ENCODE data around the gene ALOX12B. TPM values are rescaled to one million over a fixed set of nuclear protein-coding genes. Genes with fewer than 3 reads are reported as not detected.

The ALOX12B gene
- total RNA-seq, 4 donors from 2014 or later, result not detected

DNA sequence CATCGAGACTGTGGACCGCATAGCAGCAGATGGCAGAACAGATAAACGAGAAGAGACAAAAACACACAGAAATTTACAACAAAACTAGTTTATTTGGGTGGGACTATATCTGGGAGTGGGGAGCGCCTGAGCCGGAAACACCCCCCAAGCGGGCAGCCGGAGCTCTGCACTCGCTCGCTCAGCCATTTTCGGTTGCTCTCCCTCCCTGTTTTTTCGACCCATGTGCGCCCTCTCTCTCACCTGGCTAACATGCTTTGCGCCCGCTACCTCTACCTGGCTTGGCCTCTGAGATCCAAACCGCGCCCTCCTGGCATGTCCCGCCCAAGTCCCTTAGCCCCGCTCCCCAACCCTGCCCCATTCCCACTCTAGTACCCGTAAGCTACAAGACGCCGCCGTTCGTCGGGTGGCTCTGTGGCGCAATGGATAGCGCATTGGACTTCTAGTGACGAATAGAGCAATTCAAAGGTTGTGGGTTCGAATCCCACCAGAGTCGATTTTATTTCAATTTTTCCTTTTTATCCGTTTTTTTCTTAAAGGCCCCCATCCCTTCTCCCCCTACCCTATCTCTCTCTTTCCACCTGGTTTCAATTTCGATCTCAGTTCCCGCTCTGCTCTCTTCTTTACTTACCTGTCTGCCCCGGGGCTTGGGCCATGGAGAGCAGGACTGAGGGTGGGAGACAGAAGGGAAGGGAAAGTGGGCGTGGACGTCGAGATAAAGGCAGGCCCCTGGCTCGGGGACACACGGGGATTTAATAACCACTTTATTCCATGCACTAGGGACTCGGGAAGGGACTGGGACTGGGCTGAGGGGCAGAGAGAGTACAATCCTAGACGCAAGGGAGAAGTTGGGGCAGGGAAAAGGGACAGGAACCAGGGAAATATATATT, 33.2 kb upstream of the ALOX12B start:
- in situ Hi-C loops (cut with MboI; ENCODE audit: low pct_ligation_motif_present in 1 of 4, low pct_unique_long_range_greater_than_20kb in 1 of 4, low sequenced_read_pairs in 3 of 4) (no loop called here), intact Hi-C loops (cut with DNase I; ENCODE audit: low total_unique reads) (loop anchor here (10.0 kb wide), 1 partner anchor 64 kb away; no protein-coding TSS in a partner anchor)
- Histone ChIP-seq H3K4me1 (peaks cover 51 to 86% (median 69%) of the 10 kb centered on the region in 4 donors), H3K36me3 (no peaks in the 10 kb centered on the region), H3K27me3 (peaks cover 75% of the 10 kb centered on the region), H3K9me3 (no peaks in the 10 kb centered on the region), H3K27ac (peak overlapping the region; percentile 81 to 88 (median 82)), H3K4me3 (peak overlapping the region in 3 of 4 donors; percentile 27 to 58 (median 44))
- TF ChIP-seq POLR2A (IDR thresholded peaks at IDR 0.05), result no peak
- no peak for TF ChIP-seq POLR2AphosphoS5 (IDR thresholded peaks at IDR 0.05)
- TF ChIP-seq, protein P1, sequence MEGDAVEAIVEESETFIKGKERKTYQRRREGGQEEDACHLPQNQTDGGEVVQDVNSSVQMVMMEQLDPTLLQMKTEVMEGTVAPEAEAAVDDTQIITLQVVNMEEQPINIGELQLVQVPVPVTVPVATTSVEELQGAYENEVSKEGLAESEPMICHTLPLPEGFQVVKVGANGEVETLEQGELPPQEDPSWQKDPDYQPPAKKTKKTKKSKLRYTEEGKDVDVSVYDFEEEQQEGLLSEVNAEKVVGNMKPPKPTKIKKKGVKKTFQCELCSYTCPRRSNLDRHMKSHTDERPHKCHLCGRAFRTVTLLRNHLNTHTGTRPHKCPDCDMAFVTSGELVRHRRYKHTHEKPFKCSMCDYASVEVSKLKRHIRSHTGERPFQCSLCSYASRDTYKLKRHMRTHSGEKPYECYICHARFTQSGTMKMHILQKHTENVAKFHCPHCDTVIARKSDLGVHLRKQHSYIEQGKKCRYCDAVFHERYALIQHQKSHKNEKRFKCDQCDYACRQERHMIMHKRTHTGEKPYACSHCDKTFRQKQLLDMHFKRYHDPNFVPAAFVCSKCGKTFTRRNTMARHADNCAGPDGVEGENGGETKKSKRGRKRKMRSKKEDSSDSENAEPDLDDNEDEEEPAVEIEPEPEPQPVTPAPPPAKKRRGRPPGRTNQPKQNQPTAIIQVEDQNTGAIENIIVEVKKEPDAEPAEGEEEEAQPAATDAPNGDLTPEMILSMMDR (IDR thresholded peaks at IDR 0.05), result peak in 4 of 5 experiments; percentile 12 to 40 (median 26)
- DNase-seq, result peak; percentile 67
- 0 to 1% methylated on average over 13 to 40 of the region's 40 CpGs for WGBS, 2 donors (ENCODE audit: low coverage in 1 of 2)

DNA sequence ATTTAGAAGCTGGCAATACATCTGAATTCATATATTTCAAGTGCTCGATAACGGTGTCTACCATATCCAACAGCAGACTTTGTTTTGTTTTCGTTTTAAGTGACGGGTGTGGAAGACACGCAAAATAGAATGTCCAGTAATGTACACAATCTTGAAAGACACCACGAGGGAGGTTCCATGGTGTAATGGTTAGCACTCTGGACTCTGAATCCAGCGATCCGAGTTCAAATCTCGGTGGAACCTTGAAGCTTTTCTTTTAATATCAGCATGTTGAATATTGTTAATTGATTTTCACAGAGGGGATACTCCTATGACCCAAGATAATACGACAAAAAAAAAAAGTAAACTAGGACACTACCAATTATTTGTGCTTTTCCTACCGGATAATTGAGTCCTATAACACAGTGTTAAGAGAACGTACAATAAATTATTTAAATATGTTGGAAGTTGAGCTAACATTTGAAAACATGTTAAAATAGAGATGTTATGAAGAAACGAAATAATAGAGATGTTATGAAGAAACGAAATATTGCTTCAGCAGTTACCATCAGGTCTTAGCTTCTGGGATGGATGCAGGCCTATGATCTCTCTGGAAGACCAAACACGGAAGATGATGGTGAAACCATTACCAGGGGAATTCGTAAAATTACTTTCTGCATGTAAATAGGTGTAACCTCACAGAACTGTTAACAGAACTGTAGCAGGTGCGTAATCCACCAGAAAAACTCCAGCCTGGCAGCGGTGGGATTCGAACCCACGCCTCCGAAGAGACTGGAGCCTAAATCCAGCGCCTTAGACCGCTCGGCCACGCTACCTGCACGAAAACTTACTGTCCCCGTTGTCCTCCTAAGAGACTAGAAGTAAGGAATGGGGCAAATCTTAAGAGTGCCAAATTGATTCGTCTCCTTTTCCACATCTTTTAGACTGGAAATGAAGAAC, 32.3 kb upstream of the ALOX12B start:
- H3K4me1 ChIP-seq, result peaks cover 45 to 77% (median 62%) of the 10 kb centered on the region in 4 donors
- H3K27me3 ChIP-seq, result peaks cover 77% of the 10 kb centered on the region
- peak overlapping the region; percentile 16 to 58 (median 40) for H3K4me3 ChIP-seq
- in situ Hi-C loops (cut with MboI; ENCODE audit: low pct_ligation_motif_present in 1 of 4, low pct_unique_long_range_greater_than_20kb in 1 of 4, low sequenced_read_pairs in 3 of 4), result loop anchor here in 1 of 4 donors (10.0 kb wide), 1 partner anchor 55 kb away; no protein-coding TSS in a partner anchor
- TF ChIP-seq, protein P1 (IDR thresholded peaks at IDR 0.05), result no peak
- TF ChIP-seq POLR2A (IDR thresholded peaks at IDR 0.05) (no peak), POLR2AphosphoS5 (IDR thresholded peaks at IDR 0.05) (peak in 1 of 3 donors; percentile 54)
- intact Hi-C loops (cut with DNase I; ENCODE audit: low total_unique reads), result loop anchor here (10.0 kb wide), 1 partner anchor 65 kb away; no protein-coding TSS in a partner anchor
- peak overlapping the region; percentile 81 to 88 (median 82) for H3K27ac ChIP-seq
- 1% methylated on average over 21 to 28 of the region's 28 CpGs for WGBS, 2 donors (ENCODE audit: low coverage in 1 of 2)
- H3K9me3 ChIP-seq, result no peaks in the 10 kb centered on the region
- DNase-seq, result peak; percentile 84
- H3K36me3 ChIP-seq, result no peaks in the 10 kb centered on the region

DNA sequence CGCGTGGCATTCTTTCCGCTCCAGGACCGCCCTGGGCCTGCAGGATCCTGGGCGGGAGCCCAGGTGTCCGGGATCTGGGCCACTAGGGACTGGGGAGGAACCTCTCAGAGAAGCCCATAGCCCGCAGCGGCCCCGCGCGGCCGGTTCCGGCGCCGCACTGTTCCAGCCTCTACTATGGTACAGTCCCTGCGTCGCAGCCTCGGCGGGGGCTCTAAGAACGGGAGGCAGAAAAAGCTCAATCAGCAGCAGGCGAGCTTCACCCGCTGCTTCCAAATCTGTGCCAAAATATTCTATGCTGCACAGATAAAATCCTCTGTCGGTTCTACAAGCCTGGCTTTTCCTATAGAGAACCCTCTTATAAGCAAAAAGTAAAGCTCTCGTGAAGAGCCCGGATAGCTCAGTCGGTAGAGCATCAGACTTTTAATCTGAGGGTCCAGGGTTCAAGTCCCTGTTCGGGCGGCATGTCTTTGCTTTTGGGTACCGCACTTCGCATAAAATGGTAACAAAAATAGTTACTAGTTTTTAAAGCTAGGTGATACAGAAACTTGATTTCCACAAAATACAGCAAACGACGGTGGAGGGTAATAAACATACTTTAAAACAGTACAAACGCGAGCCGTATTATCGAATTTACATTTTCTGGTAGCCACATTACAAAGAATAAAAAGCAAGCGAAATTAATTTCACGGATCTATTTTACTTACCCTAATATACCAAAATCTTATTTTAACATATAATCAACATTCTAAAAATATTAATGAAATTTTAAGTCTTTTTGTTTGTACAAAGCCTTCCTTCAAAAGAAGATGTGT, 31.5 kb upstream of the ALOX12B start:
- Histone ChIP-seq H3K9me3 (no peaks in the 10 kb centered on the region), H3K4me1 (peaks cover 36 to 68% (median 53%) of the 10 kb centered on the region in 4 donors), H3K36me3 (no peaks in the 10 kb centered on the region), H3K4me3 (peak overlapping the region; percentile 16 to 56 (median 40)), H3K27ac (peak overlapping the region; percentile 81 to 88 (median 82)), H3K27me3 (peaks cover 77% of the 10 kb centered on the region)
- no peak for TF ChIP-seq POLR2A (IDR thresholded peaks at IDR 0.05)
- peak in 1 of 3 donors; percentile 2 for TF ChIP-seq POLR2AphosphoS5 (IDR thresholded peaks at IDR 0.05)
- TF ChIP-seq, protein P1 (IDR thresholded peaks at IDR 0.05), result peak; percentile 83 to 97 (median 90)
- TF ChIP-seq EP300 (IDR thresholded peaks at IDR 0.05; ENCODE audit: low read depth), result no peak
- WGBS, 2 donors (ENCODE audit: low coverage in 1 of 2), result 0% methylated on average over 12 to 33 of the region's 38 CpGs
- DNase-seq, result peak; percentile 91
- in situ Hi-C loops (cut with MboI; ENCODE audit: low pct_ligation_motif_present in 1 of 4, low pct_unique_long_range_greater_than_20kb in 1 of 4, low sequenced_read_pairs in 3 of 4) (loop anchor here in 1 of 4 donors (10.0 kb wide), 1 partner anchor 54 kb away; no protein-coding TSS in a partner anchor), intact Hi-C loops (cut with DNase I; ENCODE audit: low total_unique reads) (no loop called here)

Measured in transverse colon (tissue), 4 donors.